NCI-H345 (cell line): ENCODE results near the gene SORCS2.

Experiments used
- DNase-seq: peaks from one replicate; lab custom pipeline; 2025; lab: John Stamatoyannopoulos, UW

The SORCS2 gene

GRCh38 chr4:7326693-7327340, 134.5 kb downstream of the SORCS2 start:
- DNase-seq, result no peak

GRCh38 chr4:7327341-7327885, 135.1 kb downstream of the SORCS2 start:
- no peak for DNase-seq

GRCh38 chr4:7328162-7328912, 136.0 kb downstream of the SORCS2 start:
- DNase-seq, result no peak

- no peak for DNase-seq
Measured at GRCh38 chr4:7328913-7329638, 136.7 kb downstream of the SORCS2 start.

- DNase-seq, result no peak
Measured at GRCh38 chr4:7330031-7330596, 137.8 kb downstream of the SORCS2 start.

- no peak for DNase-seq
Measured at GRCh38 chr4:7330811-7331681, 138.7 kb downstream of the SORCS2 start.

GRCh38 chr4:7331682-7332000, 139.3 kb downstream of the SORCS2 start:
- DNase-seq, result no peak

- no peak for DNase-seq
Measured at GRCh38 chr4:7332216-7333023, 140.1 kb downstream of the SORCS2 start.

- DNase-seq, result peak; percentile 14
Measured at GRCh38 chr4:7333024-7333780, 140.9 kb downstream of the SORCS2 start.

GRCh38 chr4:7333801-7334421, 141.6 kb downstream of the SORCS2 start:
- DNase-seq, result no peak

GRCh38 chr4:7334521-7335275, 142.4 kb downstream of the SORCS2 start:
- no peak for DNase-seq

GRCh38 chr4:7335344-7336066, 143.2 kb downstream of the SORCS2 start:
- peak; percentile 49 for DNase-seq

- DNase-seq, result no peak
Measured at GRCh38 chr4:7336067-7336569, 143.8 kb downstream of the SORCS2 start.

- DNase-seq, result no peak
Measured at GRCh38 chr4:7336732-7337131, 144.4 kb downstream of the SORCS2 start.

- no peak for DNase-seq
Measured at GRCh38 chr4:7337196-7338058, 145.1 kb downstream of the SORCS2 start.

- no peak for DNase-seq
Measured at GRCh38 chr4:7338059-7338452, 145.7 kb downstream of the SORCS2 start.
